HG02938 (cell line): ENCODE results near the gene NXPH4.

ENCODE experiments used
- ATAC-seq: cut with Tn5 transposase; IDR thresholded peaks from one replicate; pipeline ENCODE4 v1.9.1; 2021; ENCODE audit warnings: mild to moderate bottlenecking, moderate library complexity; ENCODE audit not compliant: unreplicated experiment

Gene NXPH4

GRCh38 chr12:57203201-57203600, 13.4 kb upstream of the NXPH4 start:
- no peak for ATAC-seq

- no peak for ATAC-seq
Measured at GRCh38 chr12:57203791-57204190, 12.8 kb upstream of the NXPH4 start.

GRCh38 chr12:57204454-57204853, 12.1 kb upstream of the NXPH4 start:
- no peak for ATAC-seq

GRCh38 chr12:57205186-57205585, 11.4 kb upstream of the NXPH4 start:
- ATAC-seq = no peak

- ATAC-seq = no peak
Measured at GRCh38 chr12:57205931-57206330, 10.7 kb upstream of the NXPH4 start.

GRCh38 chr12:57207731-57208630, 8.6 kb upstream of the NXPH4 start:
- ATAC-seq = no peak

GRCh38 chr12:57208631-57209282, 7.8 kb upstream of the NXPH4 start:
- no peak for ATAC-seq

GRCh38 chr12:57209916-57210315, 6.7 kb upstream of the NXPH4 start:
- ATAC-seq = no peak

GRCh38 chr12:57210461-57210860, 6.1 kb upstream of the NXPH4 start:
- no peak for ATAC-seq

GRCh38 chr12:57210926-57211692, 5.5 kb upstream of the NXPH4 start:
- no peak for ATAC-seq

GRCh38 chr12:57211791-57212700, 4.5 kb upstream of the NXPH4 start:
- ATAC-seq = no peak

- no peak for ATAC-seq
Measured at GRCh38 chr12:57212701-57213057, 3.9 kb upstream of the NXPH4 start.

- no peak for ATAC-seq
Measured at GRCh38 chr12:57213058-57213715, 3.4 kb upstream of the NXPH4 start.

GRCh38 chr12:57213763-57214397, 2.7 kb upstream of the NXPH4 start:
- no peak for ATAC-seq

GRCh38 chr12:57214398-57214781, 2.2 kb upstream of the NXPH4 start:
- ATAC-seq = no peak

- ATAC-seq = no peak
Measured at GRCh38 chr12:57215065-57215464, 1.5 kb upstream of the NXPH4 start.

GRCh38 chr12:57215668-57216013, 953 bp upstream of the NXPH4 start:
- ATAC-seq = no peak

GRCh38 chr12:57216921-57217879, 606 bp downstream of the NXPH4 start:
- no peak for ATAC-seq
